Pancreas (tissue), 10 donors: ENCODE results near the gene DCLRE1A. TPM values are rescaled to one million over a fixed set of nuclear protein-coding genes. Genes with fewer than 3 reads are reported as not detected.

ENCODE experiments used
- ATAC-seq, 4 donors: fragments of 200-7000 bp; cut with Tn5 transposase; one replicate each; pipeline versions ENCODE4 v1.8.0 to v1.9.1; 2020; ENCODE audit warnings: mild to moderate bottlenecking in 4 of 4, moderate library complexity in 4 of 4
- DNase-seq, 6 donors: peaks; one replicate each; pipeline ENCODE4 v3.0.0-alpha.2; 2020
- FAIRE-seq: peaks from 2 replicates; lab custom pipeline; 2012; peaks lifted over from hg19 to GRCh38; lab: Jason Lieb, UNC
- H3K27ac ChIP-seq, 4 donors: fragments of 200-600 bp; sonication (generic); 1 replicate in 3 of 4; 2 replicates in 1 of 4; pipeline versions ENCODE4 v1.5.0 to v1.8.0; 2020
- H3K27me3 ChIP-seq, 4 donors: fragments of 200-600 bp; one replicate each; pipeline ENCODE4 v1.8.0; 2021
- H3K36me3 ChIP-seq, 3 donors: fragments of 200-600 bp; sonication (generic) in 1 of 3; one replicate each; pipeline versions ENCODE4 v1.5.0 to v1.8.0; 2020 to 2021
- H3K4me1 ChIP-seq, 3 donors: fragments of 200-600 bp; one replicate each; pipeline ENCODE4 v1.8.0; 2021
- H3K4me3 ChIP-seq, 4 donors: fragments of 200-600 bp; sonication (generic) in 2 of 4; one replicate each; pipeline versions ENCODE4 v1.5.0 to v1.8.0; 2020 to 2021
- H3K9me3 ChIP-seq, 4 donors: fragments of 200-600 bp; one replicate each; pipeline ENCODE4 v1.8.0; 2021
- CTCF ChIP-seq, 4 donors: fragments of 200-600 bp; sonication (generic) in 3 of 4; IDR thresholded peaks; one replicate each; pipeline versions ENCODE4 v1.5.0 to v1.8.0; 2021; ENCODE audit warnings: antibody characterized with exemption in 4 of 4
- WGBS, 2 donors: extraction: QIAGEN DNeasy Blood & Tissue Kit; methylation state at CpG; one replicate each; pipeline ENCODE4 v1.1.7; 2013; 5-methylcytosine and 5-hydroxymethylcytosine counted together
- intact Hi-C, 3 donors: fragments of 100-400 bp; cut with DNase I; formaldehyde crosslinking; loops; one replicate each; pipeline versions ENCODE4 v1.11.1 to v1.14.2; 2022
- polyA plus RNA-seq, 2 donors: library from polyadenylated mRNA; stranded (reverse); fragments of 200-250 nt; gene quantifications; one replicate each; pipeline ENCODE4 v1.2.3, GENCODE V29; 2013
- total RNA-seq, 6 donors: library from RNA; stranded (reverse); fragmentation: NEBNext Ultra II Directional in 4 of 6; extraction: Animal tissue kit (Norgen Biotek cat#: 25700) in 4 of 6; gene quantifications; one replicate each; pipeline versions ENCODE4 v1.2.1 to v1.2.4, GENCODE V29; 2021 to 2023
- donor health status: healthy with polysubstance abuse.
- donor health status: DM: no; HTN: no; CAD: no; lungs with moderate emphysema.
- donor health status: DM: no; HTN: no; CAD: no.
- donor health status: control.
- donor health status: control.
- donor health status: Bipolar disorder and iron deficiency.
- donor health status: DM: yes; HTN: yes; CAD: no.
- donor health status: DM: no; HTN: no; CAD: no.
- donor health status: DM: no; HTN: no; CAD: no.
- donor health status: DM: yes; HTN: yes; CAD: no.

DCLRE1A gene
- total and polyA plus RNA-seq, 8 donors: 2.4 to 5.7 (median 4.0) TPM

GRCh38 chr10:113788604-113789083 lies 65.2 kb downstream of the DCLRE1A start:
- H3K4me3 ChIP-seq: no peak overlapping the region
- H3K27me3 ChIP-seq: no peaks in the 10 kb centered on the region
- ATAC-seq (peak in 3 of 4 donors; percentile 56 to 79 (median 78)), DNase-seq (peak in 1 of 6 donors; percentile 30), FAIRE-seq (peak; percentile 82)
- intact Hi-C loops: no loop called here
- 61% methylated on average over 9 of the region's 9 CpGs for WGBS, 2 donors
- peak overlapping the region in 2 of 4 donors; percentile 5 to 41 for H3K27ac ChIP-seq
- TF ChIP-seq CTCF (IDR thresholded peaks at IDR 0.05): no peak
- no peaks in the 10 kb centered on the region for H3K9me3 ChIP-seq
- H3K4me1 ChIP-seq: no peaks in the 10 kb centered on the region
- no peaks in the 10 kb centered on the region for H3K36me3 ChIP-seq

Other genes starting within 250 kb of the DCLRE1A start
- under 1 TPM in 5 of 6 donors, not detected in 1; 0.03 to 0.67 (median 0.03) TPM for gene NRAP, start 190.0 kb downstream of the DCLRE1A start, total RNA-seq
- under 1 TPM; 0.04 to 0.21 TPM for gene NRAP, start 190.0 kb downstream of the DCLRE1A start, polyA plus RNA-seq
- 10 to 100 TPM in 5 of 6 donors, 1 to 10 TPM in 1; 7.0 to 28.7 (median 15.1) TPM for gene CASP7, start 174.2 kb downstream of the DCLRE1A start, total RNA-seq
- 10 to 100 TPM in 1 of 2 donors, 1 to 10 TPM in 1; 9.4 to 15.1 TPM for gene CASP7, start 174.2 kb downstream of the DCLRE1A start, polyA plus RNA-seq
- 10 to 100 TPM in 4 of 6 donors, 1 to 10 TPM in 2; 6.0 to 28.2 (median 13.1) TPM for gene PLEKHS1, start 102.4 kb downstream of the DCLRE1A start, total RNA-seq
- gene PLEKHS1, start 102.4 kb downstream of the DCLRE1A start, polyA plus RNA-seq: 10 to 100 TPM; 17.2 to 44.6 TPM
- gene NHLRC2, start 579 bp upstream of the DCLRE1A start, total RNA-seq: 10 to 100 TPM; 15.8 to 24.0 (median 19.5) TPM
- 1 to 10 TPM; 4.3 to 6.4 TPM for gene NHLRC2, start 579 bp upstream of the DCLRE1A start, polyA plus RNA-seq
- 1 to 10 TPM in 3 of 6 donors, under 1 TPM in 3; 0.62 to 1.3 (median 0.97) TPM for gene ADRB1, start 189.8 kb upstream of the DCLRE1A start, total RNA-seq
- gene ADRB1, start 189.8 kb upstream of the DCLRE1A start, polyA plus RNA-seq: 1 to 10 TPM in 1 of 2 donors, under 1 TPM in 1; 0.49 to 2.1 TPM